GM18502 (cell line): ENCODE data around the gene NDC1.
"Not testable (repeated sequence)": the region's sequence is repeated elsewhere in the genome, so short reads cannot be mapped to it uniquely, and the experiment has no call there.

ENCODE experiments used
- ATAC-seq: cut with Tn5 transposase; IDR thresholded peaks from one replicate; pipeline ENCODE4 v1.9.1; 2021; ENCODE audit warnings: mild to moderate bottlenecking; ENCODE audit not compliant: unreplicated experiment, poor library complexity

The NDC1 gene

GRCh38 chr1:53833393-53833792 is 4.7 kb downstream of the NDC1 start:
- no peak for ATAC-seq

- ATAC-seq, result no peak
Measured at GRCh38 chr1:53826367-53826766, 11.7 kb downstream of the NDC1 start.

DNA sequence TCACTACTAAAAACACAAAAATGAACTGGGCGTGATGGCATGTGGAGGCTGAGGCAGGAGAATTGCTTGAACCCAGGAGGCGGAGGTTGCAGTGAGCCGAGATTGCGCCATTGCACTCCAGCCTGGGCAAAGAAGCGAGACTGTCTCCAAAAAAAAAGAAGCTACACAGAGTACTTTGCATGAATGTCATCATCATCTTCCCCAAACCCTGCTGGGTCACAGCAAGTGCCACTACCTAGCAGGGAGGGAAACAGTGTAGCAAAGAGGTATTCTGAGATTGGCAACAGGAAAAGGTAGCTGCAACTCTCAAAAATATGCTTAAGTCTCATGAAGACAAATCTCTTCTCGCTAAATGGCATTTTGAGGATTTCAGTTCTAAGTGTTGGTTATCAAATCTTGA is 12.8 kb downstream of the NDC1 start:
- no peak for ATAC-seq

DNA sequence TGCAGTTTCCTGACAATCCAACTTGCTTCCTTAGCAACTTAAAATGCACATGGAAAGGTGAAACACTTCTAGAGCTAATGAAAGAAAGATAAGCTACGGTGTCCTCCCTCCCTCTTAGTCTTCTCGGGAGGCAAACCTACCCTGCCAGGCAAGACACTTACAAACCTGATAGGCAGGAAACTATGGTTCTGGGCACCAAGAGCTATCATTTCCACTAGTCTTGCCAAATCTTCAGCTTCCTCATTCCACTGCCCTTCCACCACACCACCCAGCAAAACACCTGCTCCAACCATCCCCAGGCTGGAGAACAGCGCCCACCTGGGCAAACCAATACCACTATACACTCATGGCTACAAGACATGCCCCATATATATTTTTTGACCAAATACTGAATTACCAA is 15.2 kb downstream of the NDC1 start:
- ATAC-seq, result no peak

- ATAC-seq, result no peak
Measured at GRCh38 chr1:53821380-53821779, 16.7 kb downstream of the NDC1 start.

DNA sequence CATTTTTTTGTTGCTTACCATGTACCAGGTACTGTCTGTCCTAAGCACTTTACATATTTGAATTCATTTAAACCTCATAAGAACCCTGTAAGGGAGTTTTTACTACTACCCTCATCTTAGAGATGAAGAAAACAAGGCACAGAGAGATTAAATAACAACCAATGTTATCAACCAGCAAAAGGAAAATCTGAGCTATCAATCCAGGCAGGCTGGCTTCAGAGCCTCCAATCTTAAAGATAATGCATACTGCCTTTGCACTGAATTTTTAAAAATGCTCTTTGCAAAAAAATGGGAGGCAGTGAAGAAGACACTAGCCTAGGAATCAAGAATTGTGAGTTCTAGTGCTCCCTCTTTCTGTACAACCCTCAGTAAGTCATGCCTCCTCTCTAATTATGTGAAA is 18.7 kb downstream of the NDC1 start:
- ATAC-seq, result no peak

GRCh38 chr1:53816584-53816983 is 21.5 kb downstream of the NDC1 start:
- not testable (repeated sequence) for ATAC-seq

DNA sequence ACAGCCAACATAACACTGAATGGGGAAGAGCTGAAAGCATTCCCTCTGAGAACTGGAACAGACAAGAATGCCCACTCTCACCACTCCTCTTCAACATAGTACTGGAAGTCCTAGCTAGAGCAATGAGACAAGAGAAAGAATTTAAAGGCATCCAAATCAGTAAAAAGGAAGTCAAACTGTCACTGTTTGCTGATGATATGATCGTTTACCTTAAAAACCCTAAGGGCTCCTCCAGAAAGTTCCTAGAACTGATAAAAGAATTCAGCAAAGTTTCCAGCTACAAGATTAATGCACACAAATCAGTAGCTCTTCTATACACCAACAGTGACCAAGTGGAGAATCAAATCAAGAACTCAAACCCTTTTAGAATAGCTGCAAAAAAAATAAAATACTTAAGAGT is 22.6 kb downstream of the NDC1 start:
- ATAC-seq, result not testable (repeated sequence)

GRCh38 chr1:53811414-53811851 is 26.7 kb downstream of the NDC1 start:
- ATAC-seq, result no peak

DNA sequence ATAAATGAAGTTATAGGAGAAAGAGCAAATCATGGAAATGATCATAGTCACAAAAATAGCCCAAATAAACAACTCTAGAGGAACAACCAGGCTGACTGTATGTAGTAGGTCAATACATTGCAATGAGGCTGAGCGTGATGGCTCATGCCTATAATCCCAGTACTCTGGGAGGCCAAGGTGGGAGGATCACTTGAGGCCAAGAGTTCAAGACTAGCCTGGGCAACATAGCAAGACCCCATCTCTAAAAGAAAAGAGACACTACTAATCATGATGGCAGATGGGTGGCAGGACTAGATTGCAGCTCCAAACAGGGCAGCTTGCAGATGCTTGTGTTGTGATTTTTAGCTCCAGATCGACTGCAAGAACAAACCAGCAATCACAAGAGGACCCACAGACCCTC is 27.6 kb downstream of the NDC1 start:
- ATAC-seq, result no peak

- ATAC-seq, result no peak
Measured at GRCh38 chr1:53810007-53810406, 28.1 kb downstream of the NDC1 start.

- no peak for ATAC-seq
Measured at GRCh38 chr1:53807916-53808315, 30.2 kb downstream of the NDC1 start.

- ATAC-seq, result no peak
Measured at GRCh38 chr1:53804791-53805505, 33.1 kb downstream of the NDC1 start.

DNA sequence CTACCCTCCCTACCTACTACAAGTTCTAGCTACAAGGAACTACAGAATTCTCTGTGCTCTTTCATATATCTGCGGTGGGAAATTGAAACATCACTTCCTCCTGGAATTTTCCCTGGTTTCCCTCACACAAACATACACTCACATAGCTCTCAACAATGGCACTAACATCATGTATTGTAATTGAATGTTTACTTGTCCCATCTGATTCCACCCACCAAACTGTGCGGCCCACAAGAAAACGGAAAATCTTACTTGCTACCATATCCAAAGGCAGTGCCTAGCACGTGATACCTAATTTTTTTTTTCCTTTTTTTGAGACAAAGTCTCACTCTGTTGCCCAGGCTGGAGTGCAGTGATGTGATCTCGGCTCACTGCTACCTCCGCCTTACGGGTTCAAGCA is 33.9 kb downstream of the NDC1 start:
- no peak for ATAC-seq

DNA sequence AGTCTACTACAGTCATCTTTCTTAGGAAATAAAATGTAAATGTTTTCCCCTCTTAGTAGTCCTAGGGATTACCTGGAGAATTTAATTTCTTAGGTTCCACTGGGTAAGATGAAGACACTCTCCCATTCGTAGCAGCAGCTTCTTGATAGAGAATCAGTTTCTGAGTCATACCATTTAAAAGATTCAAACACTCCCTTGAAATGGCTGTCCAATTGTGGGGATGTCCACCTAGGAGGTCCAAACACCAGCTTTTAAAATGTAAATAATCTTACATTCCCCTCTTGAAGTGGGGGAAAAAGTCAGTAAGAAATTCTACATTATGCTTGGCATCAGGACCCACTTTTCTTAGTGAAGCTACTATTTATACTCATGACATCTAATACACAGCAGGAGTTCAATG is 37.5 kb downstream of the NDC1 start:
- no peak for ATAC-seq

DNA sequence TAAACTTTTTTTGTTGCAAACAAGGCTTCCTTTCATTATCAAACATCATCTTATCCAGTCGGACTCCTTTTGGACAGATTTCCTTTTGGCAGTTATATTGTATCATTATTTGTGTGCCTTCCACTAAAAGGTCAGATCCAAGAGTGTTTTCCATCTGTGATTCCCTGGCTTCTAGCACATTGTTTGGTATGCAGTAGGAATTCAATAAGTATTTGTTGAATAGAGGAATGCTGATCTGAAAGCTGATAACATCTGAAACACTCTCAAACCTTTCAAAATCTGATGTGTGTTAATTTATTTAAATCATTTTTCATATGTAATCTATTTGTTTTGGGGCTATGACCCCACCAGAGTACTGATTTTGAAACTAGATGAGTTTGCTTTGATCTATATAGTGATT is 39.0 kb downstream of the NDC1 start:
- no peak for ATAC-seq

DNA sequence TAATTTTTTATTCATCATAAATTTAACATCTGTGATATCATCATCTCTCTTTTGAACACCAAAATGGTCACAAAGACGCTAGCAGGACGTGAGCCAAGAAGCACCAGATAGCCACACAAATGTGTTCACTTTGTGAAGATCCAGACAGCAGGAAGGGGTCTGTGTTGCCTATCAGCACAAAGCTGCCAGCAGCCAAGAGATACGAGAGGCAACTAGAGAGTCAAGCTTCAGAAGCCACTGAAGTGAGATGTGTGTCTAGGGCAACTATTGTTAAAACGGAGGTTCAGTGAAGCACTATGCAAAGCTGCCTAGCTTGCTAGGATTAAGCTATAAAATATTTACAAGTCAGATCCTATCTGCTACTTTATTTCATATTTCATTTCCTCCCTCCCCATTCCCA is 45.3 kb downstream of the NDC1 start:
- no peak for ATAC-seq

GRCh38 chr1:53787655-53788054 is 50.4 kb downstream of the NDC1 start:
- ATAC-seq, result no peak

DNA sequence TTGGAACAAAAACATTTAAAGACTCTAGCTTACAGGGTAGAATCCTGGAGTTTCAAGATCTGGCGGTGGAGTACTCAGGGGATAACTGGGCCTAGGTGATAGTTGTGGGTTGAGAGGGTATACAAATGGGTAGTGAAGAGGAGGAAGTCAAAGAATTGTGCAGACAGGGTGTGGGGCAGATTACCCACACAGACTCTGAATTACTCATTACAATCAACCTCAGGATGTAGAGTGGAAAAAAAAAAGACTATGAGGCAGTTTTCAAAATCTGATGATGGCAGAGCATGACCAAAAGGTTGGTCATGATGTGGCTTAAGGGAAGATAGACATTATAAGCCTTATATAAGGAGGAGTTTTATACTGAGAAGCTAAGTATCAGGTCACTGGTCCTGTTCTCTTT is 55.0 kb downstream of the NDC1 start:
- no peak for ATAC-seq

DNA sequence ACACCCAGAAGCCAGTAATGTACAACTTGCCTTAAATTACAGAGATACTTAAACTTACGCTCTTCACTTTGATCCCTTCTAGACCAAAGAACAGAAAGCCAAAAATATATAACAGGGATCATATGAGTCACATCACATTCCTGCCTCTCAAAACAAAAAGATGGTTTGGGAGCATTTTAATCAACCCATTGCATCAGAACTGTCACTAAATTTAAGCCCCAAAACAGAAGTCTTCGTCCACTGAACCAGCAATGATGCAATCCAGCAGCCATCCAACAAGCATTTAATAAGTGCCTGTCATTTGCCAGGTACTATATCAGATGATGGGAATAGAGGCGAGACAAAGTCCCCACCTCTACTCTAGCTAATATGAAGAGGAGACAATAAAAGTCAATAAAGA is 56.4 kb downstream of the NDC1 start:
- no peak for ATAC-seq

GRCh38 chr1:53777272-53777671 is 60.8 kb downstream of the NDC1 start:
- no peak for ATAC-seq

GRCh38 chr1:53771648-53772047 is 66.4 kb downstream of the NDC1 start:
- ATAC-seq, result no peak

- no peak for ATAC-seq
Measured at GRCh38 chr1:53769780-53770179, 68.3 kb downstream of the NDC1 start.
